GM12878 (cell line): Measurements from ENCODE around the gene AP1G2. TPM values are rescaled to one million over a fixed set of nuclear protein-coding genes. Genes with fewer than 3 reads are reported as not detected.
A peak's percentile ranks its signal among the peaks of the same experiment; 100 is the strongest.

ENCODE experiments used
- ATAC-seq: fragments of 200-7000 bp; cut with Tn5 transposase; 3 replicates; pipeline ENCODE4 v1.9.1; 2020; ENCODE audit warnings: mild to moderate bottlenecking, moderate library complexity
- BruUV-seq: library from RNA; stranded (reverse); fragments of 400-500 nt; replicated peaks from 2 replicates; lab custom pipeline; 2021; lab: Mats Ljungman, UMichigan
- CTCF ChIA-PET: fragments of 300-600 bp; sonication (Branson Sonifier 250); formaldehyde crosslinking; extraction: SDS; loops from one replicate; lab custom pipeline; 2021; ENCODE audit warnings: inconsistent platforms; lab: Yijun Ruan, JAX
- POLR2A ChIA-PET: fragments of 350-600 bp; formaldehyde crosslinking; extraction: SDS; loops from one replicate; lab custom pipeline; 2021; ENCODE audit warnings: inconsistent platforms; lab: Charles Lee
- RAD21 ChIA-PET: fragments of 300-600 bp; sonication (Branson Sonifier 250); formaldehyde crosslinking; loops from one replicate; lab custom pipeline; 2023; ENCODE audit warnings: antibody characterized with exemption; ENCODE audit not compliant: unreplicated experiment; lab: Charles Lee
- SMC1A ChIA-PET: fragments of 300-600 bp; sonication (Branson Sonifier 250); formaldehyde crosslinking; loops from one replicate; lab custom pipeline; 2023; ENCODE audit not compliant: unreplicated experiment, uncharacterized antibody; lab: Charles Lee
- DNase-seq: peaks from one replicate; pipeline ENCODE4 v3.0.0-alpha.2; 2011; ENCODE audit warnings: low read depth, low spot score
- FAIRE-seq: peaks from 3 replicates; lab custom pipeline; 2011; peaks lifted over from hg19 to GRCh38; lab: Jason Lieb, UNC
- H2AFZ ChIP-seq: 2 replicates; pipeline ENCODE4 v1.6.0; 2011; ENCODE audit warnings: low read depth, low read length, control low read depth; ENCODE audit not compliant: control insufficient read depth
- H3K27ac ChIP-seq: 2 replicates; pipeline ENCODE4 v1.5.1; 2011; ENCODE audit warnings: control low read depth; ENCODE audit not compliant: control insufficient read depth, insufficient read depth
- H3K27me3 ChIP-seq, 2 experiments: replicated peaks in 1 of 2; 2 replicates each; pipeline versions ENCODE4 v1.6.0 to v1.6.1; 2011; ENCODE audit warnings: low read length in 1 of 2; ENCODE audit not compliant: control insufficient read depth in 2 of 2, insufficient read depth in 2 of 2
- H3K36me3 ChIP-seq, 2 experiments: 2 replicates each; pipeline ENCODE4 v1.5.1; 2011; ENCODE audit warnings: low read length in 1 of 2; ENCODE audit not compliant: control insufficient read depth in 2 of 2, insufficient read depth in 2 of 2
- H3K4me1 ChIP-seq: 2 replicates; pipeline ENCODE4 v1.6.1; 2011; ENCODE audit warnings: mild to moderate bottlenecking, low read length, moderate library complexity, mixed read lengths; ENCODE audit not compliant: control insufficient read depth, insufficient read depth
- H3K4me2 ChIP-seq: 2 replicates; pipeline ENCODE4 v1.6.0; 2011; ENCODE audit warnings: control low read depth; ENCODE audit not compliant: control insufficient read depth, insufficient read depth
- H3K4me3 ChIP-seq: fragments of 200-600 bp; sonication (generic); 2 replicates; pipeline ENCODE4 v1.5.1; 2016
- H3K79me2 ChIP-seq: 2 replicates; pipeline ENCODE4 v1.6.0; 2011; ENCODE audit warnings: low read length; ENCODE audit not compliant: control insufficient read depth, insufficient read depth
- H3K9ac ChIP-seq: 2 replicates; pipeline ENCODE4 v1.8.0; 2011; ENCODE audit warnings: low read length, control low read depth, mixed read lengths; ENCODE audit not compliant: control insufficient read depth, insufficient read depth
- H3K9me3 ChIP-seq: replicated peaks from 3 replicates; pipeline ENCODE4 v1.5.1; 2011; ENCODE audit warnings: mild to moderate bottlenecking, low read length; ENCODE audit not compliant: control insufficient read depth, insufficient read depth
- H4K20me1 ChIP-seq: 2 replicates; pipeline ENCODE4 v1.6.0; 2011; ENCODE audit not compliant: control insufficient read depth, insufficient read depth
- ETV6 ChIP-seq, 2 experiments: fragments of 450-650 bp in 1 of 2; IDR thresholded peaks in 1 of 2; conservative IDR thresholded peaks in 1 of 2; 2 replicates each; pipeline ENCODE4 v1.6.1; 2014; ENCODE audit warnings: antibody characterized with exemption in 1 of 2, borderline replicate concordance in 1 of 2, low read depth in 1 of 2, mild to moderate bottlenecking in 1 of 2, moderate library complexity in 1 of 2
- FOXM1 ChIP-seq: IDR thresholded peaks from 2 replicates; pipeline ENCODE4 v1.6.1; 2012; ENCODE audit warnings: low read depth, mild to moderate bottlenecking, inconsistent platforms, low read length, moderate library complexity
- IKZF2 ChIP-seq, 2 experiments: fragments of 450-650 bp; IDR thresholded peaks; 2 replicates each; pipeline ENCODE4 v1.6.1; 2017; ENCODE audit warnings: mild to moderate bottlenecking in 2 of 2, moderate library complexity in 2 of 2
- JUNB ChIP-seq: IDR thresholded peaks from 2 replicates; pipeline ENCODE4 v1.6.1; 2016; ENCODE audit warnings: antibody characterized with exemption, mild to moderate bottlenecking
- JUND ChIP-seq: IDR thresholded peaks from 2 replicates; pipeline ENCODE4 v1.6.1; 2012; ENCODE audit warnings: low read depth, mild to moderate bottlenecking, low read length, improper control_type of control experiment, moderate library complexity
- PML ChIP-seq: IDR thresholded peaks from 2 replicates; pipeline ENCODE4 v1.6.1; 2012; ENCODE audit warnings: low read length, inconsistent platforms
- POLR2AphosphoS2 ChIP-seq: IDR thresholded peaks from 2 replicates; pipeline ENCODE4 v1.6.1; 2011; ENCODE audit warnings: low read depth, mild to moderate bottlenecking, low read length, improper control_type of control experiment, moderate library complexity
- POU2F2 ChIP-seq: IDR thresholded peaks from 3 replicates; pipeline ENCODE4 v1.6.1; 2011; ENCODE audit warnings: low read depth, mild to moderate bottlenecking, low read length, borderline replicate concordance
- RB1 ChIP-seq: fragments of 450-650 bp; formaldehyde crosslinking; IDR thresholded peaks from 2 replicates; pipeline ENCODE4 v1.6.1; 2017; ENCODE audit warnings: mild to moderate bottlenecking, borderline replicate concordance
- SMAD1 ChIP-seq: fragments of 450-650 bp; IDR thresholded peaks from 2 replicates; pipeline ENCODE4 v1.6.1; 2018; ENCODE audit warnings: mild to moderate bottlenecking, low read depth; ENCODE audit not compliant: partially characterized antibody
- SP1 ChIP-seq: IDR thresholded peaks from one replicate; pipeline ENCODE4 v1.6.1; 2011; ENCODE audit warnings: low read depth, low read length
- TARDBP ChIP-seq: IDR thresholded peaks from 2 replicates; pipeline ENCODE4 v1.6.1; 2016; ENCODE audit warnings: borderline replicate concordance
- ZBTB4 ChIP-seq: fragments of 450-650 bp; formaldehyde crosslinking; IDR thresholded peaks from 2 replicates; pipeline ENCODE4 v1.4.0; 2022; ENCODE audit warnings: mild to moderate bottlenecking, moderate library complexity
- WGBS: methylation state at CpG from one replicate; pipeline ENCODE4 v1.1.6; 2016; ENCODE audit warnings: low lambda C conversion rate; ENCODE audit not compliant: insufficient replicate concordance, insufficient coverage; ENCODE audit errors: missing lambda C conversion rate; 5-methylcytosine and 5-hydroxymethylcytosine counted together
- in situ Hi-C: fragments of 300-500 bp; cut with MboI; formaldehyde crosslinking; loops from 9 replicates; pipeline ENCODE4 v1.14.3; 2018; ENCODE audit warnings: mixed read lengths
- intact Hi-C: fragments of 100-400 bp; cut with micrococcal nuclease; formaldehyde crosslinking; loops from one replicate; pipeline ENCODE4 v1.14.2; 2022; ENCODE audit not compliant: unreplicated experiment
- polyA plus RNA-seq, 11 experiments: library from polyadenylated mRNA; depleted of rRNA in 4 of 11; unstranded in 6 of 11; stranded (reverse) in 5 of 11; fragments of >200 nt; fragmentation: Nextera tagmentation in 4 of 11; fragmentation: Illumina TruSeq in 1 of 11; extraction: Ambion mirVana in 4 of 11; extraction: Trizol in 1 of 11; gene quantifications; 1 replicate in 1 of 11; 2 replicates in 10 of 11; pipeline versions ENCODE4 v1.2.1 to v1.2.3, GENCODE V29; 2011 to 2016; ENCODE audit warnings: inconsistent platforms in 2 of 11, missing spikeins in 2 of 11, low read depth in 1 of 11
- total RNA-seq, 4 experiments: library from RNA; depleted of rRNA in 3 of 4; stranded (reverse); fragments of >200 nt in 3 of 4; fragmentation: Illumina TruSeq in 1 of 4; extraction: Trizol in 1 of 4; gene quantifications; 2 replicates each; pipeline versions ENCODE4 v1.2.1 to v1.2.3, GENCODE V29; 2013 to 2021

The AP1G2 gene
- total and polyA plus RNA-seq, 10 of the 15 experiments (the other 5 are each of a cell fraction or from before 2014, with no cell fraction given) = 41.5 to 146 (median 103) TPM

- in situ Hi-C loops (loop anchor here (5.0 kb wide), 2 partner anchors 81 to 236 kb away; partner anchors contain the start of gene PABPN1), intact Hi-C loops (loop anchor here (5.0 kb wide), 1 partner anchor 236 kb away; the partner anchor contains the start of gene PABPN1)
- H3K27me3 ChIP-seq = no peaks in the 10 kb centered on the region
- H3K27ac ChIP-seq = peak overlapping the region; percentile 76
- RAD21 ChIA-PET = interaction anchor here (0.8 to 2.8 kb wide), 8 partner anchors 8 to 83 kb away, joined by 3 to 7 read pairs (median 4); partner anchors contain the start of gene AP1G2
- BruUV-seq = no TSS peak
- H3K9ac ChIP-seq = peak overlapping the region; percentile 79
- no peak for FAIRE-seq
- H3K36me3 ChIP-seq = peaks cover 9 to 20% of the 10 kb centered on the region in 2 experiments; a peak in 3 of 4 replicates
- SMC1A ChIA-PET = interaction anchor here (0.8 to 9.7 kb wide), 7 partner anchors 10 to 236 kb away, joined by 3 to 124 read pairs (median 5); partner anchors contain the start of genes AP1G2 and PABPN1
- H4K20me1 ChIP-seq = no peaks in the 10 kb centered on the region
- H3K4me2 ChIP-seq = peak overlapping the region; percentile 85
- 95% methylated on average over 1 of the region's 1 CpG for WGBS
- ATAC-seq = no peak
- peak overlapping the region; percentile 82 for H3K4me3 ChIP-seq
- no peak for DNase-seq
- POLR2A ChIA-PET = interaction anchor here (1.0 to 3.8 kb wide), 3 partner anchors 9 to 80 kb away, joined by 3 to 14 read pairs (median 4); partner anchors contain the start of gene AP1G2
- TF ChIP-seq POU2F2 = no peak
- no peak for TF ChIP-seq SP1
- no peak for TF ChIP-seq JUNB
- TF ChIP-seq SMAD1 = no peak
- peaks cover 3% of the 10 kb centered on the region for H3K4me1 ChIP-seq
- H3K9me3 ChIP-seq = no peaks in the 10 kb centered on the region
- CTCF ChIA-PET = interaction anchor here (0.6 to 13.1 kb wide), 16 partner anchors 8 to 790 kb away, joined by 3 to 436 read pairs (median 6); partner anchors contain the start of genes AP1G2, NGDN and PABPN1
- H2AFZ ChIP-seq = no peak overlapping the region
- H3K79me2 ChIP-seq = peaks cover 26% of the 10 kb centered on the region
Measured at GRCh38 chr14:23557946-23558345, 9.6 kb downstream of the AP1G2 start.

DNA sequence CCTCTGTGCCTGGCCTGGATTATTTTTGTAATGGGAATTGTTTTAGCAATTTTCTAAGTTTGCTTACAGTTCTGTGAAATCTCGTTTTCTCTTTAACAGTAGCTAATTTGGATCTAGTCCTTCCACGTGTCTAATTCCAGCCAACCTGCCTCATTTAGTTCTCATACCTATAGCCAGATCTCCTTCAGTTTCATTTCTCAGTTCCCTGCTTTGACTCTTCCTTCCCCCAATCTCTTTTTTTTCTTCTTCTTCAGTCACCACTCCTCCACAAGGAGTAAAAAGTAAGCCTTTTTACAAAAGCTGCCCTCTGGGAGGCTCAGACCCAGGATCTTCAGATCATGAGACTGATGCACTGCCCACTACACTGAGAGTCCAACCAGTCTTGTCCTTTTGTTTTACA lies 10.1 kb downstream of the AP1G2 start:
- peak overlapping the region; percentile 85 for H3K4me2 ChIP-seq
- ChIA-PET SMC1A (interaction anchor here (1.0 to 9.7 kb wide), 6 partner anchors 10 to 236 kb away, joined by 3 to 124 read pairs (median 6); partner anchors contain the start of genes AP1G2 and PABPN1), POLR2A (interaction anchor here (1.0 to 3.8 kb wide), 5 partner anchors 9 to 79 kb away, joined by 3 to 14 read pairs (median 4); partner anchors contain the start of gene AP1G2), CTCF (interaction anchor here (0.6 to 13.1 kb wide), 13 partner anchors 8 to 791 kb away, joined by 3 to 436 read pairs (median 5); partner anchors contain the start of genes AP1G2 and NGDN), RAD21 (interaction anchor here (0.8 to 1.8 kb wide), 7 partner anchors 10 to 82 kb away, joined by 3 to 10 read pairs (median 3); partner anchors contain the start of gene AP1G2)
- no peaks in the 10 kb centered on the region for H4K20me1 ChIP-seq
- peaks cover 26% of the 10 kb centered on the region for H3K79me2 ChIP-seq
- H2AFZ ChIP-seq = no peak overlapping the region
- in situ Hi-C loops = loop anchor here (5.0 kb wide), 2 partner anchors 80 to 235 kb away; partner anchors contain the start of gene PABPN1
- FAIRE-seq (no peak), ATAC-seq (peak; percentile 8; the same call in 2 of the 3 replicates), DNase-seq (no peak)
- H3K27ac ChIP-seq = peak overlapping the region; percentile 76
- H3K4me1 ChIP-seq = peaks cover 3% of the 10 kb centered on the region
- 0% methylated on average over 2 of the region's 2 CpGs for WGBS
- peaks cover 9 to 20% of the 10 kb centered on the region in 2 experiments; a peak in 3 of 4 replicates for H3K36me3 ChIP-seq
- BruUV-seq = no TSS peak
- H3K9me3 ChIP-seq = no peaks in the 10 kb centered on the region
- intact Hi-C loops = loop anchor here (5.0 kb wide), 1 partner anchor 235 kb away; the partner anchor contains the start of gene PABPN1
- H3K27me3 ChIP-seq = no peaks in the 10 kb centered on the region
- peak overlapping the region; percentile 82 for H3K4me3 ChIP-seq
- peak overlapping the region; percentile 79 for H3K9ac ChIP-seq
- TF ChIP-seq PML = no peak
- TF ChIP-seq FOXM1 = peak; percentile 38; the same call in 1 of the 2 replicates
- no peak for TF ChIP-seq JUND
- no peak for TF ChIP-seq ETV6 (conservative IDR thresholded peaks at IDR 0.05 in 1 of 2, IDR thresholded peaks at IDR 0.05 in 1 of 2; ENCODE audit: borderline replicate concordance in 1 of 2, low read depth in 1 of 2)
- no peak for TF ChIP-seq TARDBP
- no peak for TF ChIP-seq POLR2AphosphoS2
- no peak for TF ChIP-seq ZBTB4 (CRISPR knock-in tag)
- TF ChIP-seq RB1 = no peak
- TF ChIP-seq IKZF2 (IDR thresholded peaks at IDR 0.05) = peak in 1 of 2 experiments; percentile 27; a peak in 2 of 4 replicates
